ENCODE data around the gene SPAG5. TPM values are rescaled to one million over a fixed set of nuclear protein-coding genes. Genes with fewer than 3 reads are reported as not detected.

Gene SPAG5
- total and polyA plus RNA-seq, 9 of the 15 experiments (the other 6 are each of a cell fraction or from before 2014, with no cell fraction given): 94.4 to 286 (median 151) TPM

DNA sequence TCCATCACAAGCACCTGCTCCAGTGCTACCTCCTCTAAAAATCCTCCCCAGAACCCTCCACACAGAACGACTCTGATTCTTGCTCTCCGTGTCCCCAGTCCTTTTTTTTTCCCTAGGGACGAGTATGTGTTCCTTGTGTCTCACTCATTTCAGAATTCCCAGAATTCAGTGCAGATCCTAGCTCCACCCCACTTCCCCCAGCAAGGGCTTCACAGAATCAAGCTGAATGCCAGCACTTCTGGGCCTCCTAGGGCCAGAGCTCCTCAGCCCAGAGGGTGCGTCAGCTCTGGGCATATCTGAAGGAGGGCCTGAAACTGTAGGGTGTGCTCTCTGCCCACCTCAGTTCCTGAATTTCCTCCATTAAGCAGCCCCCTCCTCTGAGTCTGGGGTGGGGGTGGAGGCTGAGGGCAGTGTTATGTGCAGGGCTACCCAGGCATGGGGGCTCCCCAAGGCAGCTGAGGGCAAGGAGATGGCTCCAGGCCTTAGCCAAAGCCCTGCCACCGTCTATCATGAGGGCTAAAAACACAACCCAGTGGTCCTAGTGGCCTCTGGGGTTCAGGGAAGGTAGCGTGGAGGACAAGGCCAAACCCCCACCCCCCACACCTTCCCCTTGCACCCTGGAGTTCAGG is 52.9 kb downstream of the SPAG5 start:
- 0 out of 3 replicates have a peak, but pooled peaks cover 3% of the 10 kb centered on the region for H3K36me3 ChIP-seq (ENCODE audit: control insufficient read depth, insufficient read depth, low read length)
- peaks cover 4% of the 10 kb centered on the region for H3K9me1 ChIP-seq (ENCODE audit: control insufficient read depth, insufficient read depth, low read length)
- ATAC-seq: no peak
- 38% methylated on average over 5 of the region's 6 CpGs for WGBS (ENCODE audit: insufficient coverage, low coverage, missing lambda C conversion rate)
- peak in 2 of 4 experiments; percentile 37 to 44 for DNase-seq (ENCODE audit: extremely low read depth in 1 of 4, low spot score in 3 of 4)
- CTCF ChIA-PET (ENCODE audit: low intra/inter-chr PET ratio): no interaction called here
- FAIRE-seq: no peak
- no peaks in the 10 kb centered on the region for H4K20me1 ChIP-seq (replicated peaks; ENCODE audit: control insufficient read depth, insufficient read depth, low read length)
- no peaks in the 10 kb centered on the region for H3K9me3 ChIP-seq (replicated peaks; ENCODE audit: control insufficient read depth, insufficient read depth, low read depth, low read length)
- H2AFZ ChIP-seq (ENCODE audit: low read depth, low read length): peak overlapping the region; percentile 30; the same call in 1 of the 2 replicates
- H3K4me1 ChIP-seq (replicated peaks in 1 of 2; ENCODE audit: control insufficient read depth in 2 of 2, insufficient read depth in 2 of 2, low read length in 2 of 2): peaks cover 0 to 5% of the 10 kb centered on the region in 2 experiments; a peak in 2 of 5 replicates
- H3K4me3 ChIP-seq: no peak overlapping the region
- POLR2A ChIA-PET: interaction anchor here (0.7 to 1.1 kb wide), 2 partner anchors 18 to 25 kb away, joined by 3 read pairs; partner anchors contain the start of gene PIGS
- H3K4me2 ChIP-seq (ENCODE audit: insufficient read depth, low read length): no peak overlapping the region
- intact Hi-C loops (cut with micrococcal nuclease): loop anchor here (5.0 kb wide), 1 partner anchor 34 kb away; no protein-coding TSS in a partner anchor
- no peaks in the 10 kb centered on the region for H3K79me2 ChIP-seq (ENCODE audit: control insufficient read depth, insufficient read depth, low read length)
- no TSS peak for BruUV-seq (replicated peaks)
- H3K27me3 ChIP-seq (ENCODE audit: control insufficient read depth in 2 of 2, insufficient read depth in 2 of 2, low read length in 2 of 2): no peaks in the 10 kb centered on the region
- no peak overlapping the region; a peak in 1 of 4 replicates for H3K9ac ChIP-seq (ENCODE audit: insufficient read depth in 1 of 2, low read depth in 2 of 2, low read length in 2 of 2)
- no peak overlapping the region for H3K27ac ChIP-seq (ENCODE audit: extremely low read depth, low read depth, low read length)
- in situ Hi-C loops (cut with MboI): no loop called here
- TF ChIP-seq POLR2B (IDR thresholded peaks at IDR 0.05; ENCODE audit: low read depth, partially characterized antibody): no peak
- TF ChIP-seq, protein P1, sequence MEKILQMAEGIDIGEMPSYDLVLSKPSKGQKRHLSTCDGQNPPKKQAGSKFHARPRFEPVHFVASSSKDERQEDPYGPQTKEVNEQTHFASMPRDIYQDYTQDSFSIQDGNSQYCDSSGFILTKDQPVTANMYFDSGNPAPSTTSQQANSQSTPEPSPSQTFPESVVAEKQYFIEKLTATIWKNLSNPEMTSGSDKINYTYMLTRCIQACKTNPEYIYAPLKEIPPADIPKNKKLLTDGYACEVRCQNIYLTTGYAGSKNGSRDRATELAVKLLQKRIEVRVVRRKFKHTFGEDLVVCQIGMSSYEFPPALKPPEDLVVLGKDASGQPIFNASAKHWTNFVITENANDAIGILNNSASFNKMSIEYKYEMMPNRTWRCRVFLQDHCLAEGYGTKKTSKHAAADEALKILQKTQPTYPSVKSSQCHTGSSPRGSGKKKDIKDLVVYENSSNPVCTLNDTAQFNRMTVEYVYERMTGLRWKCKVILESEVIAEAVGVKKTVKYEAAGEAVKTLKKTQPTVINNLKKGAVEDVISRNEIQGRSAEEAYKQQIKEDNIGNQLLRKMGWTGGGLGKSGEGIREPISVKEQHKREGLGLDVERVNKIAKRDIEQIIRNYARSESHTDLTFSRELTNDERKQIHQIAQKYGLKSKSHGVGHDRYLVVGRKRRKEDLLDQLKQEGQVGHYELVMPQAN (IDR thresholded peaks at IDR 0.05; ENCODE audit: borderline replicate concordance): no peak
- TF ChIP-seq MAFK (IDR thresholded peaks at IDR 0.05; ENCODE audit: low read length): no peak
- TF ChIP-seq MCM3 (IDR thresholded peaks at IDR 0.05): no peak
- no peak for TF ChIP-seq POLR2A (conservative IDR thresholded peaks at IDR 0.05)
- no peak for TF ChIP-seq ZNF3 (CRISPR knock-in tag; IDR thresholded peaks at IDR 0.05)
- no peak for TF ChIP-seq MAFF (IDR thresholded peaks at IDR 0.05; ENCODE audit: low read length)
- TF ChIP-seq HNRNPLL (IDR thresholded peaks at IDR 0.05; ENCODE audit: low read depth, low read length, poor library complexity, severe bottlenecking): no peak
- TF ChIP-seq NCOA4 (IDR thresholded peaks at IDR 0.05; ENCODE audit: partially characterized antibody): no peak
- TF ChIP-seq SOX6 (IDR thresholded peaks at IDR 0.05): no peak

Measured in K562 (cell line).